GM21717 (cell line): Measurements from ENCODE around the gene KRT72.

Experiments used
- ATAC-seq: cut with Tn5 transposase; IDR thresholded peaks from one replicate; pipeline ENCODE4 v1.9.1; 2021; ENCODE audit warnings: mild to moderate bottlenecking, moderate library complexity; ENCODE audit not compliant: unreplicated experiment

KRT72 gene

GRCh38 chr12:52630599-52631200, 29.4 kb upstream of the KRT72 start:
- ATAC-seq = no peak

- no peak for ATAC-seq
These were observed 28.8 kb upstream of the KRT72 start for GRCh38 chr12:52630008-52630500.

GRCh38 chr12:52629281-52630007, 28.2 kb upstream of the KRT72 start:
- no peak for ATAC-seq

DNA sequence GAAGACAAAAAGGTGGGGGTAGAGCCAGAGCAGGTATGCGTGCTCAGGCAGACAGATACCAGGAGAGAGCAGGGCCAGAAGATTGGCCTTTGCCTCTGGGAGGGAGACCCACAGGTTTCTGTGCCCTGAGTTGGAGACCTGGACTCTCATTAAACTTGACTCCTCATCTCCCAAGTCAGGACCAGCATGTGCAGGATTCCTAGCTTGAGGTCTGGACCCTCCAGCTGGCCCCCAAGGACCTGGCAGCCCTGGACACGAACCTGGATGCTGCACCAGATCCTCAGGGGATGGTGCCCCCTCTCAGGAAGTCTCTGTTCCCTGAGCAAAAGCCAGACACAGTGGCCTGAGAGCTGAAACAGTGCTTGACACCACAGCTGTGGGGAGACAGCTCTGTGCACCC, 27.6 kb upstream of the KRT72 start:
- ATAC-seq = no peak

GRCh38 chr12:52628111-52628507, 26.8 kb upstream of the KRT72 start:
- ATAC-seq = no peak

- ATAC-seq = no peak
These were observed 26.3 kb upstream of the KRT72 start for GRCh38 chr12:52627395-52628110.

GRCh38 chr12:52622349-52622748, 21.1 kb upstream of the KRT72 start:
- ATAC-seq = no peak

DNA sequence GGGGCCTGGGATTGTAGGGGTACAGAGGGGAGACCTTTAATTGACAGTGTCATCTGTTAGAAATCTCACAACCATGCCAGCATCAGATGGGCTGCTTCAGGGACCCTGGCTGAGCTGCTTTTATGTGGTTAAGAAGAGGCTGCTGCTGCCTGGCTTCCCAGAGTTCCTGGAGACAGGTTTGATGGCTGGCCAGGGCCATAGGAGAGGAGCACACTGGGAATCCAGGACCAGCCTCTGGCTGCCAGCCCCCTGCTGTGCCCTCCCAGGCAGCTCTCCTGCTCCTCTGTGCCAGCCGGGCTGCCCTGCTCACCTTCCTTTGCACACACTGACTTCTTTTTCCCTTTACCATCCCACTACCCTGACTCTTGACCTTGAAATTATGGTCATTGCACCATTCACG, 17.6 kb upstream of the KRT72 start:
- no peak for ATAC-seq

GRCh38 chr12:52618216-52618615, 17.0 kb upstream of the KRT72 start, which contains the start of gene KRT73:
Gene KRT73, minus strand, starts transcription at chr12:52618559. Its CDS starts 35 bp downstream, at chr12:52618524.
- no peak for ATAC-seq

DNA sequence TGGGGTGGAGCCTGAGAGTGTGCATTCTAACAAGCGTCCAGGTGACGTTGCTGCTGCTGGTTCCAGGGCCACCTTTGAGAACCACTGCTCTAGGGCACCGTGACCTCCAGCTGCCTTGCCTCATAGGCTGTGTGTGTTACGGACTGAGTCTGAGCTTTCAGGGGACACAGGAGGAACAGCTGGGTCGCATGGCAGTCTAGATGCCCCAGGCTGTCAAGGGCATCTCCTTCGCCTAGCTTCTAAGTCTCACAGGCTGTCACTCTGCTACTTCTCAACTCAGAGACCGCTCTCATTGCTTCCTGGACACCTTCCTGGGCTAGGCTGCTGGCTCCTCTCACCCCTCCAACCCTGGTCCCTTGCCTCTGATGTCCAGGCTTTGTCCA, 16.1 kb upstream of the KRT72 start:
- ATAC-seq = no peak

DNA sequence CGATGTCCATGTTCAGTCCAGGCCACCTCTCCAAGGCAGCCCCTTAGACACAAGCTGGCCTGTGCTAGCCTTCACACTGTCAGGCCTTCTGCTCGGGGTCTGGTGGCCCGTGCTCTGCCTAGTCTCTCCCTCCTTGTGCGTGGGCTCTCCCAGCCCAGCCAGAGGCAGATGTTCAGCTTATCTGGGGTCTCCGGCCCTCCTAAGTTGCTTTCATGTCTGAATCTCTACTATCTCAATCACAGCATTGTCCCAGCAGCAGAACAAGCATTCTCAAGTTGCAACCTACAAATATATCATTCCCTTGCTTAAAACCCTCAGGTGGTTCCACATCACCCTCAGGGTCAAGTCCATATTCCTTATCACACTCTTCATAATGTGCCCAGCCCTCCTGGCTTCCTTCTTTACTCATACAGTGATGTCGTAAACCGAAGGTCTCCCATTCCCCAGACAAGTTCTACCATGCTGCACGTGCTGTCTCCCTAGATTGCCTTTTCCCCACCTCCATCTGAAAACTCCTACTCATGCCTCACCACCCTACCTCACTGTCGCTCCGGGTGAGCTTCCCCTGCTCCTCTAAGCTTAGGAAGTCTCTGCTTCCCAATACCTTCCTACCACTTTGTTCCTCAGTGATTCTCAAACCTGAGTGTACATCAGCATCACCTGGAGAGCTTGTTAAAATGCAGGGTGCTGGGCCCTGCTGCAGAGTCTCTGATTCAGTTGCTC, 15.6 kb upstream of the KRT72 start:
- no peak for ATAC-seq

- ATAC-seq = no peak
These were observed 14.6 kb upstream of the KRT72 start for GRCh38 chr12:52615912-52616311.

- ATAC-seq = no peak
These were observed 14.1 kb upstream of the KRT72 start for GRCh38 chr12:52615208-52615868.

DNA sequence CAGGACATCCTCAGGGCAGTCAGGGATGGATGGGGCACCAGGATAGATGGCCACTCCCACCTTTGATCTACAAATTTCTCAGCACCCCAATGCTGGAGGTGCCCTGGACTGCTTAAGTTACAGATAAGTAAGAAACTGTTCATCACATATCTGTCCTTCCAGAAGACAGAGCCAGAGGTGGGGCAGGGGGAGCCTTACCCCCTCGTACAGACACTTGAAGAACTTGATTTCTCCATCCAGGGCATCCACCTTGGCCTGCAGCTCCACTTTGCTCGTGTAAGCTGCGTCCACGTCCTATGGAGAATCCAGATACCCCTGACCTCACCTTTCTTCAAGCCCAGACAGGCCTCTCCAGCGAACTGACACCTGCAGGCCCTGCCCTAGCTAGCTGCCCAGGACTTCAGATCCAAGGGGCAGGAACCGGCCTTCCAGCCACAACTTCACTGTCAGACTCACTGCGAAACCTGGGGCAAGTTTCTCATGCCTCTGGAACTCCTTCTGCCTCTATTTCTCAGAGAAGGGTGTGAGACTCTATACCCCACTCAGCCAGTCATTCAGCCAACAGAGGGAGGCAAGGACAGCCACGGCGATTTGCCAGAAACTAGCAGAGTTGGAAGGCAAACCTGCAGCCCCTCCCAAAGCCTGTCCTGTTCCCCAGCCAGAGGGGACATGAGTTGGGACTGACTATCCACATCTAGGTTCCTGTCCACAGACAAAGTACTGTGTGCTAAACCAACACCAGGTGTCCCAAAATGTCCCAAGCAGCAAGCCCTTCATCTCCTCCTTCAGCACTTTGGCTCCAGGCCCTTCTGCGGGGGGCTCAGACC, 13.3 kb upstream of the KRT72 start:
- ATAC-seq = no peak

DNA sequence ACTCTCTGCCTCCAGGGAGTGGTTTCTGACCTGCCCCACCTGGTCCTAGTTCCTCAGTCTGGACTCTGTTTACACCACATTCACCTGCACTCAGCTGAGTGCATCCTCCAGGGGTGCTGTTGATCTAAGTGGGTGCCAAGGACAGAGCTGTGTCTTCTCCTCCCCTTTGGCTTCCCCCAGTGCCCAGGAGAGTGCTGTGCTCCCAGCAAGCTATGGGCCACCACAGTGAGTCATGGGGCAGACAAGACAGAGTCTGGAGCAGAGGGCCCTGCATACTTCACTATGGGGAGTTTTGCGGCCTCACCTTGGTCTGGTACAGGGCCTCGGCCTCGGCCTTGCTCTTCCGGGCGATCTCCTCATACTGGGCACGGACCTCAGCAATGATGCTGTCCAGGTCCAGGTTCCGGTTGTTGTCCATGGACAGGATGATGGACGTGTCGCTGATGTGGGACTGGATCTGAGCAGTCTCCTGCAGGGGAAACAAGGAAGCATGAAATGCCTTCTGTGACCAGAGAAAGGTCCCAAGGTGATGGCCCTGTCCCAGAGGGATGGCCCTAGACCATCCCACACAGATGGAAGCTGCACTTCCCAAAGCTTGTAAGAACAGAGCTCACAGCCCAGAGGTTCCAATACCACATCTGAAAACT, 12.2 kb upstream of the KRT72 start:
- ATAC-seq = no peak

- ATAC-seq = no peak
These were observed 11.4 kb upstream of the KRT72 start for GRCh38 chr12:52612431-52613383.

DNA sequence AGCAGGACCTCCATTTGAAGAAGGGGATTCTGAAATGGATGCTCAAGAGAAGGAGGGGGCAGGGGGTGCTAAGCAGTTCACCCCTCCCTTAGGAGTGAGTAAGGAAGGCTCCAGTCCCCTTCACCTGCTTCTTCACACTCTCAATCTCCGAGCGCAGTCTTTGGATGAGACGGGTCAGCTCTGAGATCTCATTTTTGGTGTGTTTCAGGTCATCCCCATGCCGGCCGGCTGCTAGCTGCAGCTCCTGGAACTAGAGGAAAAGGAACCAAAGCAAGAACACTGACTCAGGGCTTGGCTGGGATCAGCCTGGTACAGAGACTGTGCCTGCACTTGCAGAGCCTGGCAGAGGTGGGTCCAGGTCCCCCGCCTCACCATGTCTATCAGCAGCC, 9.8 kb upstream of the KRT72 start:
- ATAC-seq = no peak
